H9 (cell line): ENCODE data around the gene PRKAG2. TPM values are rescaled to one million over a fixed set of nuclear protein-coding genes. Genes with fewer than 3 reads are reported as not detected.

ENCODE experiments used
- DNase-seq: peaks from one replicate; pipeline ENCODE4 v3.0.0-alpha.2; 2017
- H2AFZ ChIP-seq: one replicate; pipeline ENCODE4 v1.6.1; 2013; ENCODE audit warnings: mild to moderate bottlenecking, low read length, control low read depth, moderate library complexity
- H2AK5ac ChIP-seq: 2 replicates; pipeline ENCODE4 v1.6.1; 2013; ENCODE audit warnings: low read length, control low read depth, mixed read lengths; ENCODE audit not compliant: insufficient read length
- H2BK120ac ChIP-seq: one replicate; pipeline ENCODE4 v1.6.1; 2013; ENCODE audit warnings: low read depth, mild to moderate bottlenecking, low read length, control low read depth, inconsistent platforms; ENCODE audit not compliant: poor library complexity, severe bottlenecking
- H2BK12ac ChIP-seq: 2 replicates; pipeline ENCODE4 v1.6.1; 2013; ENCODE audit warnings: low read length, control low read depth, mixed read lengths, low read depth; ENCODE audit not compliant: insufficient read length
- H2BK15ac ChIP-seq: 2 replicates; pipeline ENCODE4 v1.6.1; 2013; ENCODE audit warnings: low read depth, low read length, control low read depth
- H2BK20ac ChIP-seq: one replicate; pipeline ENCODE4 v1.6.1; 2013; ENCODE audit warnings: low read depth, mild to moderate bottlenecking, low read length, control low read depth, inconsistent platforms; ENCODE audit not compliant: poor library complexity, severe bottlenecking
- H2BK5ac ChIP-seq: 2 replicates; pipeline ENCODE4 v1.6.1; 2013; ENCODE audit warnings: low read length, control low read depth, mixed read lengths; ENCODE audit not compliant: insufficient read length
- H3K14ac ChIP-seq: 2 replicates; pipeline ENCODE4 v1.6.1; 2013; ENCODE audit warnings: low read length, control low read depth; ENCODE audit not compliant: insufficient read depth
- H3K18ac ChIP-seq: 2 replicates; pipeline ENCODE4 v1.6.1; 2013; ENCODE audit warnings: low read depth, mild to moderate bottlenecking, mixed read lengths, low read length, control low read depth; ENCODE audit not compliant: insufficient read length
- H3K23ac ChIP-seq: 2 replicates; pipeline ENCODE4 v1.6.1; 2013; ENCODE audit warnings: low read length, control low read depth, mixed read lengths, low read depth; ENCODE audit not compliant: insufficient read length
- H3K23me2 ChIP-seq: 2 replicates; pipeline ENCODE4 v1.6.1; 2013; ENCODE audit warnings: low read depth, mild to moderate bottlenecking, mixed read lengths, low read length, control low read depth; ENCODE audit not compliant: insufficient read length, poor library complexity, severe bottlenecking
- H3K27ac ChIP-seq: 2 replicates; pipeline ENCODE4 v1.5.1; 2013; ENCODE audit warnings: low read length, control low read depth, mixed read lengths, low read depth; ENCODE audit not compliant: insufficient read length
- H3K27me3 ChIP-seq: 2 replicates; pipeline ENCODE4 v1.6.1; 2013; ENCODE audit warnings: low read length, control low read depth, inconsistent platforms; ENCODE audit not compliant: insufficient read depth
- H3K4ac ChIP-seq: 2 replicates; pipeline ENCODE4 v1.6.1; 2013; ENCODE audit warnings: low read depth, mild to moderate bottlenecking, control low read depth, inconsistent platforms, low read length, moderate library complexity
- H3K4me1 ChIP-seq: 2 replicates; pipeline ENCODE4 v1.6.1; 2013; ENCODE audit warnings: low read length, control low read depth, inconsistent platforms; ENCODE audit not compliant: insufficient read depth
- H3K4me2 ChIP-seq: 2 replicates; pipeline ENCODE4 v1.6.1; 2013; ENCODE audit warnings: low read length, control low read depth, mixed read lengths; ENCODE audit not compliant: insufficient read length, insufficient read depth
- H3K56ac ChIP-seq: 2 replicates; pipeline ENCODE4 v1.6.1; 2013; ENCODE audit warnings: low read depth, mild to moderate bottlenecking, mixed read lengths, low read length, control low read depth; ENCODE audit not compliant: insufficient read length
- H3K79me1 ChIP-seq: 2 replicates; pipeline ENCODE4 v1.6.1; 2013; ENCODE audit warnings: low read depth, mild to moderate bottlenecking, moderate library complexity, low read length, control low read depth, inconsistent platforms; ENCODE audit not compliant: insufficient read depth, poor library complexity, severe bottlenecking
- H3K79me2 ChIP-seq: 2 replicates; pipeline ENCODE4 v1.6.1; 2013; ENCODE audit warnings: low read length, control low read depth, inconsistent platforms; ENCODE audit not compliant: insufficient read depth
- H3K9ac ChIP-seq: 2 replicates; pipeline ENCODE4 v1.6.1; 2013; ENCODE audit warnings: low read length, control low read depth, mixed read lengths; ENCODE audit not compliant: insufficient read length; ENCODE audit errors: extremely low read depth
- H3K9me3 ChIP-seq: one replicate; pipeline ENCODE4 v1.6.1; 2013; ENCODE audit warnings: low read depth, low read length, inconsistent platforms; ENCODE audit not compliant: control insufficient read depth
- H3T11ph ChIP-seq: one replicate; pipeline ENCODE4 v1.6.1; 2013; ENCODE audit warnings: mild to moderate bottlenecking, low read length, control low read depth, inconsistent platforms
- H4K20me1 ChIP-seq: one replicate; pipeline ENCODE4 v1.6.1; 2013; ENCODE audit not compliant: control insufficient read depth, insufficient read length, insufficient read depth
- H4K5ac ChIP-seq: 2 replicates; pipeline ENCODE4 v1.6.1; 2013; ENCODE audit warnings: low read depth, mild to moderate bottlenecking, mixed read lengths, low read length, control low read depth; ENCODE audit not compliant: insufficient read length
- H4K8ac ChIP-seq: replicated peaks from 2 replicates; pipeline ENCODE4 v1.6.1; 2013; ENCODE audit warnings: low read length, control low read depth, mixed read lengths, low read depth; ENCODE audit not compliant: insufficient read length
- H4K91ac ChIP-seq: 2 replicates; pipeline ENCODE4 v1.6.1; 2013; ENCODE audit warnings: low read depth, mild to moderate bottlenecking, moderate library complexity, mixed read lengths, low read length, control low read depth; ENCODE audit not compliant: insufficient read length
- H3K27ac Mint-ChIP-seq, 3 experiments: 2 replicates in 2 of 3; 3 replicates in 1 of 3; pipeline ENCODE4 v1.8.0; 2020 to 2021; ENCODE audit warnings: mixed read lengths in 3 of 3, mild to moderate bottlenecking in 1 of 3, moderate library complexity in 1 of 3
- H3K27me3 Mint-ChIP-seq: 2 replicates; pipeline ENCODE4 v1.8.0; 2021; ENCODE audit warnings: low read depth, mild to moderate bottlenecking, moderate library complexity, mixed read lengths
- H3K36me3 Mint-ChIP-seq, 3 experiments: 2 replicates in 2 of 3; 3 replicates in 1 of 3; pipeline ENCODE4 v1.8.0; 2020 to 2021; ENCODE audit warnings: low read depth in 3 of 3, mixed read lengths in 3 of 3; ENCODE audit not compliant: insufficient read depth in 1 of 3
- H3K4me1 Mint-ChIP-seq, 2 experiments: 2 replicates each; pipeline ENCODE4 v1.8.0; 2020; ENCODE audit warnings: mixed read lengths in 2 of 2
- H3K4me3 Mint-ChIP-seq, 2 experiments: 2 replicates in 1 of 2; 3 replicates in 1 of 2; pipeline ENCODE4 v1.8.0; 2020 to 2021; ENCODE audit warnings: mild to moderate bottlenecking in 2 of 2, mixed read lengths in 2 of 2, moderate library complexity in 1 of 2
- H3K9me3 Mint-ChIP-seq, 2 experiments: 2 replicates in 1 of 2; 3 replicates in 1 of 2; pipeline ENCODE4 v1.8.0; 2020; ENCODE audit warnings: mild to moderate bottlenecking in 2 of 2, mixed read lengths in 2 of 2, moderate library complexity in 1 of 2
- WGBS: extraction: QIAGEN DNeasy Blood & Tissue Kit; methylation state at CpG from one replicate; pipeline ENCODE4 v1.1.7; 2013; ENCODE audit warnings: missing lambda C conversion rate, low lambda C conversion rate, mixed read lengths; ENCODE audit not compliant: insufficient read length; ENCODE audit errors: extremely low coverage; 5-methylcytosine and 5-hydroxymethylcytosine counted together
- total RNA-seq: library from RNA; stranded (reverse); gene quantifications from 2 replicates; pipeline ENCODE4 v1.2.1, GENCODE V29; 2021
- TF ChIP-seq, protein P1 (sequence below): fragments of 200-600 bp; sonication (generic); conservative IDR thresholded peaks from 3 replicates; pipeline ENCODE4 v1.8.0; 2021; ENCODE audit warnings: antibody characterized with exemption, mild to moderate bottlenecking

Gene PRKAG2
- total RNA-seq, 1 experiment from 2014 or later: 11.8 TPM

DNA sequence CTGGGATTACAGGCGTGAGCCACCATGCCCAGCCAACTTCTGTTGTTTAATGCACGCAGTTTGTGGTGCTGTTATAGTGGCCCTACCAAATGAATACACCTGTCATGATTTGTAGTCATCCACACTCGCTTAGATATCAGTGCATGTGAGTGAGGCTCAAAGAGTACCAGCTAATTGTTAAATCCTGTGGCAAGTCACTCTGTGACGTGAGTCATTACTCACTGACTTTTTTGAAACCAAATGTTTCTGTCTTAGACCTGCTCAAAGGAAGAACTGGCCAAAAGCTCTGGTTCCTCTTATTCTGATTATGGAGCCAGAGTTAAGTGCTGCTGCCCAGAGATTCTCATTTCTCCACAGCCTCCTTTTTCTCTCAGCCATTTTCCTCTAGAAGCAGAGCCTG, 109.4 kb downstream of the PRKAG2 start:
- WGBS: no CpG with 5 or more reads among the region's 4 CpGs
- no peaks in the 10 kb centered on the region for H3K79me2 ChIP-seq
- H2AK5ac ChIP-seq: no peak overlapping the region
- H4K91ac ChIP-seq: no peak overlapping the region
- H2BK5ac ChIP-seq: no peak overlapping the region
- H3K36me3 Mint-ChIP-seq: no peaks in the 10 kb centered on the region
- H2BK15ac ChIP-seq: no peak overlapping the region
- TF ChIP-seq, protein P1, sequence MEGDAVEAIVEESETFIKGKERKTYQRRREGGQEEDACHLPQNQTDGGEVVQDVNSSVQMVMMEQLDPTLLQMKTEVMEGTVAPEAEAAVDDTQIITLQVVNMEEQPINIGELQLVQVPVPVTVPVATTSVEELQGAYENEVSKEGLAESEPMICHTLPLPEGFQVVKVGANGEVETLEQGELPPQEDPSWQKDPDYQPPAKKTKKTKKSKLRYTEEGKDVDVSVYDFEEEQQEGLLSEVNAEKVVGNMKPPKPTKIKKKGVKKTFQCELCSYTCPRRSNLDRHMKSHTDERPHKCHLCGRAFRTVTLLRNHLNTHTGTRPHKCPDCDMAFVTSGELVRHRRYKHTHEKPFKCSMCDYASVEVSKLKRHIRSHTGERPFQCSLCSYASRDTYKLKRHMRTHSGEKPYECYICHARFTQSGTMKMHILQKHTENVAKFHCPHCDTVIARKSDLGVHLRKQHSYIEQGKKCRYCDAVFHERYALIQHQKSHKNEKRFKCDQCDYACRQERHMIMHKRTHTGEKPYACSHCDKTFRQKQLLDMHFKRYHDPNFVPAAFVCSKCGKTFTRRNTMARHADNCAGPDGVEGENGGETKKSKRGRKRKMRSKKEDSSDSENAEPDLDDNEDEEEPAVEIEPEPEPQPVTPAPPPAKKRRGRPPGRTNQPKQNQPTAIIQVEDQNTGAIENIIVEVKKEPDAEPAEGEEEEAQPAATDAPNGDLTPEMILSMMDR: no peak
- no peak overlapping the region for H2AFZ ChIP-seq
- no peak overlapping the region for H3K18ac ChIP-seq
- no peak for DNase-seq
- H3K27ac Mint-ChIP-seq: no peak overlapping the region
- no peaks in the 10 kb centered on the region for H3K23me2 ChIP-seq
- no peak overlapping the region for H3K9ac ChIP-seq
- H3K4me3 Mint-ChIP-seq: no peak overlapping the region
- peaks cover 0 to 14% of the 10 kb centered on the region in 2 experiments; a peak in 2 of 4 replicates for H3K4me1 Mint-ChIP-seq
- no peak overlapping the region for H3K27ac ChIP-seq
- H3K14ac ChIP-seq: no peak overlapping the region
- H3T11ph ChIP-seq: no peak overlapping the region
- no peak overlapping the region for H3K56ac ChIP-seq
- no peak overlapping the region for H3K4ac ChIP-seq
- no peak overlapping the region for H2BK12ac ChIP-seq
- no peak overlapping the region for H4K5ac ChIP-seq
- H3K27me3 Mint-ChIP-seq: peaks cover 23% of the 10 kb centered on the region
- no peaks in the 10 kb centered on the region for H3K9me3 ChIP-seq
- H3K4me2 ChIP-seq: no peak overlapping the region
- H3K9me3 Mint-ChIP-seq: no peaks in the 10 kb centered on the region
- H2BK120ac ChIP-seq: no peak overlapping the region
- H3K4me1 ChIP-seq: no peaks in the 10 kb centered on the region
- H3K27me3 ChIP-seq: no peaks in the 10 kb centered on the region; the same call in 1 of the 2 replicates
- no peaks in the 10 kb centered on the region for H4K20me1 ChIP-seq
- no peak overlapping the region for H4K8ac ChIP-seq
- H3K23ac ChIP-seq: no peak overlapping the region
- no peaks in the 10 kb centered on the region for H3K79me1 ChIP-seq
- no peak overlapping the region for H2BK20ac ChIP-seq
